Measurements from ENCODE around the gene ZNF518B. TPM values are rescaled to one million over a fixed set of nuclear protein-coding genes. Genes with fewer than 3 reads are reported as not detected.

ZNF518B gene
- total RNA-seq, 1 donor from 2014 or later, result 16.3 TPM

Other genes with a start within 250 kb of the ZNF518B start
- under 0.01 TPM in 1 of 2 replicates, not detected in the other for gene CLNK, start 227.3 kb upstream of the ZNF518B start, total RNA-seq

Data from dermis microvascular lymphatic vessel endothelial cell (primary cell).